NCI-H446 treated with DMSO at 0.1 percent for 48 hours (cell line): ENCODE results near the gene EXOC4.
"Not testable (repeated sequence)": the region's sequence is repeated elsewhere in the genome, so short reads cannot be mapped to it uniquely, and the experiment has no call there.

Experiments used
- DNase-seq: peaks from one replicate; lab custom pipeline; 2025; lab: John Stamatoyannopoulos, UW

EXOC4 gene

GRCh38 chr7:133275446-133276095, 22.7 kb downstream of the EXOC4 start:
- no peak for DNase-seq

GRCh38 chr7:133278975-133279374, 26.1 kb downstream of the EXOC4 start:
- DNase-seq: not testable (repeated sequence)

DNA sequence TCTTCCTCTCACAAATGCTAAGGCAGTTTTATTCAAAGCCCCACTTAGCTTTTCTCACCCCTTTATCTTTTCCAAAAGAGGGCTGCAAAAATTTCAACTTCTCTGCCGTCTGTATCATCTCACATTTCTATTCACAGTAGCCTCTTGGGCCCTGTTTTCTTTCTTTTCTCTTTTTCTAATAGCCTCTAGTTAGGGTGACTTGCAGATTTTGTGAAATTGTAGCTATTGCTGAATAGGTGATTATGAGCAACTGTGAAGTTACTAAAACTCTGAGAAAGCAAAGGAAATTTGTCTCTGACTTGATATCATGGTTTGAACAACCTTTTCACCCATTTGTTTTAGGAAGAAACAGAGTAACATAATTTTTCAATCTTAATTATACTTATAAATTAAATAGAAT, 29.2 kb downstream of the EXOC4 start:
- no peak for DNase-seq

DNA sequence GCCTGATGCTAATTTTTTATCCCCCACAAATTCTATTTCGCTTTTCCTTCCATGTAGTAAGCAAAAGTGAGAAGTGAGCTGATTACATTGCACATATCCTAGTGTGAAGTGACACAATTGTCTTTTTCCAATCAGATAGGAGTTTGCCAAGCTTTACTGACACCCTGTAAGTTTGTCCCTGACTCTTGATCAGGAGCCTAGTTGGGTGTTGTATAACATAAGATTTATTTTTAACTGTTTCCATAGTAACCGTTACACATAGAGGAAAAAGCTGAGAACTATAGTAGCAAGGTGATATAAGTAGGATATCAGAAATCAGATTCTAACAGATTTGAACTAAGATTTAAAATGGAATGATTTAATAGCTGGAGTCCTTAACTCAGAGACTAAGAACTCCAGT, 31.2 kb downstream of the EXOC4 start:
- DNase-seq: no peak

DNA sequence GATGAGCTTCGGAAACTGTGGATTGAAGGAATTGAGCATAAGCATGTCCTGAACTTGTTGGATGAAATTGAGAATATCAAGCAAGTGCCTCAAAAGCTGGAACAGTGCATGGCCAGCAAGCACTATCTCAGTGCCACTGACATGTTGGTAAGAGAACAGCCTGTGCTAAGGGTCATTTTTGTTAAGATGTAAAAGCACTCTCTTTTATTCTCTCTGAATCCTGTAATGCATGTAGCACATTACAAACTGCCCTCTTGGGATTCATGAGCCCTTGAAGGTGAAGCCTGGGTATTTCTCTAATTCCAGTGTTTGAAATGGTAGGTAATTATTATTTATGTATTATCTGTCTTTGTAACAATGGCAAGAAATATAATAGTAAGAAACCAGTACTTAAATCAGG, 36.1 kb downstream of the EXOC4 start:
- no peak for DNase-seq

GRCh38 chr7:133290041-133290440, 37.2 kb downstream of the EXOC4 start:
- no peak for DNase-seq

DNA sequence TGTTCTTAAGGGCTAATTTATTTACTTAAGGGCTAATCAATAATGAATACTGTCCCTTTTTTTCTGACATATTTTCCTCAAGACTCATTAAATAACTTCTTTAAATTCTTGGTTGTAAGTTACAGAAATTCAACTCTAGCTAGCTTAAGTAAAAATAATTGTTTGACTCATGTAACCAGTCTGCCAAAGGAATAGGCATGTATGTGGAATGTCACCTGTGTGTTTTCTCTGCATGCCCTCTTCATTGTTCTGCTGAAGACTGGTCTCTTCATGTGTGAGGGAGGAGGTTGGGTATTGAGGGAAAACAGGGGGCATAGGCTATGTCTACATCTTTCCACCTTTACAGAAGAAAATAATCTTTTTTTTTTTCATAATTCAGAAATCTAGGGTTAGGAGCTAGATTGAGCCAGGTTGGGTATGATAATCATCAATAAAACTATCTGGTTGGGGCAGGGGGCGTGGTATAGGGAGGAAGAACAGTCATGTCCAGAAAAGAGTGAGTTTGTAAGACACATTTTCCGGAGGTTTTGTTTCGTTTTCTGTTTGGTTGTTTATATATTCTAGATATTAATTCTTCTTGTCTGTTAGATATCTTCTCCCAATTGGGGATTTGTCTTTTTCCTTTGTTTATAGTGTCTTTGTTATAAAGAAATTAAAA, 37.9 kb downstream of the EXOC4 start:
- DNase-seq: no peak

DNA sequence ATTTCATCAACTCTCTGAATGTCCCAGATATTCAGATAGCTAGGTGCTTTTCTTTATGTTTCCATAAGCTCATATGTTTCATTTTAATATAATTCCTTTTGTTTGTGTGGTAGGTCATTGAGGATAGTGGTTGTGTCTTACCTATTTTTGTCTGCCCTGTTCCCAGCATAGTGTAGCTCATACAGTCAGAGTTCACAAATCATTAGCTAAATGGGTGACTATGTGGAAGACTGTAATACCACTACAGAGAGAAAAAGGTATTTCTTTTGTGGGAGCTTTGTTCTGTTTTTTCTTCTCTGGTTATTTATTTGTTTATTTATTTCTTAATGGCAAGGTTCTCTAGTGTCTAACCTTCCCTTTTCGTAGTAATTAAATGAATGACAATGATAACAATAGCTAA, 39.8 kb downstream of the EXOC4 start:
- DNase-seq: no peak

- no peak for DNase-seq
Observed at GRCh38 chr7:133293384-133294160, 40.7 kb downstream of the EXOC4 start.

DNA sequence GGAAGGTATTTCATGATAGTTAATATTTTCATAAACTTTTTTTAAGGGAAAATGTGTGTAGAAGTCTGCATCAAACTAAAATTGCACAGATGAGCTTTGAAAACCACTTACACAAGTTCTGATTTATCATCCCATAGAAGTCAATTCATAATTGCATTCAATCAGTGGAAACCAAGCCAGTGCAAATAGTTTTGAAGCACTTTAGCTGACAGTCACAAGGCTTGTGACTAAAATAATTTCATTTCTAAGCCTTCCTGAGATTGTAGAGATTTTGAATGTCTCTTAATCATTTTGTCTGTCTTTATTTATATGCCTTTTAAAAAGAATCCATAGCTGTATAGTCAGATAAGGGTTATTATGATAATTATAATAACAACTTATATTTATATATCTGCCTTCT, 41.4 kb downstream of the EXOC4 start:
- DNase-seq: no peak

GRCh38 chr7:133295484-133295883, 42.6 kb downstream of the EXOC4 start:
- no peak for DNase-seq

GRCh38 chr7:133297093-133297492, 44.2 kb downstream of the EXOC4 start:
- no peak for DNase-seq

- DNase-seq: no peak
Observed at GRCh38 chr7:133298080-133298479, 45.2 kb downstream of the EXOC4 start.

GRCh38 chr7:133299676-133300075, 46.8 kb downstream of the EXOC4 start:
- no peak for DNase-seq

GRCh38 chr7:133300088-133300487, 47.2 kb downstream of the EXOC4 start:
- DNase-seq: no peak

DNA sequence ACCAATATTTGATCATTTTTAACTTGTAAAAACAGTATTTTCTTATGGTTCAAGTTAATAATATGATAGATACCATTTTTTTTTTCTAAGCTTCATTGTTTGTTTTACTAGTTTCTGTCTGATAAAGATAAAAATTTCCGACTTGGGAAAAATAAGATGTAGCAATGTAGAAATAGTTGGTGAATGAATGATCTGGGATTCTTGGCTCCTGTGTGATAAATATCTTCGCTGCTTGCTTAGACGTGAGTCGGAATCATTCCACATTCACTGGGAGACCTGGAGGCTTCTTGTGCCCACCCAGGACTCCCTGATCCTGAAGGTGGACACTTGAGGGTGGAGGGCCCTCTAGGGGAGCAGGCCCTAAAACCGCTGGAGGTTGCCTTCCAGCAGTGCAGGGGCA, 47.9 kb downstream of the EXOC4 start:
- no peak for DNase-seq

GRCh38 chr7:133301444-133301843, 48.6 kb downstream of the EXOC4 start:
- no peak for DNase-seq

GRCh38 chr7:133303372-133303771, 50.5 kb downstream of the EXOC4 start:
- no peak for DNase-seq

DNA sequence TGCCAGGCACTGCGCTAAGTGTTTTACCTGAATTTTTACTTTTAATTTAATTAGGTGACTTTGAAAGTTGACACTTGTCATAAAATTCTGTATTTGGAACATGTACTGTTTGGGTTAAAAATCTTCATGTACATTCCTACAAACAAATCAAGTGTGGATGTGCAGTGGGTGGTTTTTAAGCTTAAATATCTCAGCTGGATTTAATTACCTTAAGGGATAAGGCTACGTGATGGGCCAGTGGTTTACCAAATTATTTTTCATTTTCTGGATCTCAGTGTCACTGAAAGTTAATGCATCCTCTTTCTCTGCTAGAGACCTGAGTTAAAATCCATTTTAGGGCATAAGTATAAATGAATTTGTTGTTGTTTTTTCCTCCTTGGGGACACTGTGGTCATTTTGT, 51.1 kb downstream of the EXOC4 start:
- no peak for DNase-seq

- DNase-seq: no peak
Observed at GRCh38 chr7:133309333-133309732, 56.5 kb downstream of the EXOC4 start.

GRCh38 chr7:133310232-133310862, 57.5 kb downstream of the EXOC4 start:
- DNase-seq: no peak

GRCh38 chr7:133313575-133313974, 60.7 kb downstream of the EXOC4 start:
- no peak for DNase-seq

DNA sequence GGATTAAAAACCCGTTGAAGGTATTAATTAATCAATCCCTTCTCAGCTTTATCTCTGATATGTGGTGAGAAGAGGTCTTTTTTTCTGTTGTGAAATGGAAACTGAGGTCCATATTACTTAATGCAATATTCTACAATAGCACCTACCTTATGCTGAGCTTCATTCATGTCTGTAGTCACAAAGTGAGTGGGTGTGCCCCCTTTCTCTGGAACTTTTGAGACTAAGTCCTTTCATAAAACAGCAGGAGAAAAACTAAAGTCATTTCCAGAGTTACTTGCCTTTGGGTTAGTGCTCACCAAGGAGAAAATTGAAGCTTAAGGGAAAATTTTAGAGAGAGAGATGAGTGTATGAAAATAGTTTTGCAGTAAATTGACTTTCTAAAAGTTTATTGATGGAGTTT, 61.2 kb downstream of the EXOC4 start:
- DNase-seq: no peak
